ENCODE results near the gene RGS7. TPM values are rescaled to one million over a fixed set of nuclear protein-coding genes. Genes with fewer than 3 reads are reported as not detected.

The RGS7 gene
- polyA plus RNA-seq, 1 donor from 2014 or later: 24.2 TPM

DNA sequence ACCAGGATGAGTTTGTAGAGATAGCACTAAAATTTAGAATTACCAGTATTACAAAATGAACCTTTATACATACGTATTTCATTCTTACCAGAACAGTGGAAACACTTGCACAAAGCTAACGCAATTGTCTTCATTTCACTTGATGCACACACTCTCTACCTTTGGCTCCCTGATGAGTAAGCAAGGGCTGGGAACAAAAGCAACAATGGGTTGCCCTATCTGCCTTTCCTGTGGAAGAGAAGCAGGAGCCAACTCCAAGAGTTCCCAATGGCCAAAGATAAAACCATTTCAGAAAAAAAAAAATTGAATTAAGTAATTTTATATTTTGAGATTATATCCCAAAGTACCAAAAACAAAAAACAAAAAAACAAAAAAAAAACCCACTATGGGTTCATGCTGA, 401.0 kb downstream of the RGS7 start:
- Histone ChIP-seq H3F3A (ENCODE audit: insufficient read depth, low read length, poor library complexity, severe bottlenecking) (no peaks in the 10 kb centered on the region), H3K79me2 (replicated peaks; ENCODE audit: insufficient read depth, low read length) (no peaks in the 10 kb centered on the region), H3K9me2 (ENCODE audit: insufficient read depth, low read length) (no peaks in the 10 kb centered on the region), H3K4me3 (ENCODE audit: low read length) (no peak overlapping the region), H4K20me1 (ENCODE audit: insufficient read depth) (no peaks in the 10 kb centered on the region), H3K27me3 (ENCODE audit: insufficient read depth, low read depth, low read length) (no peaks in the 10 kb centered on the region), H3K36me3 (ENCODE audit: insufficient read depth, low read length) (no peaks in the 10 kb centered on the region), H3K9ac (ENCODE audit: low read length) (no peak overlapping the region), H3K4me2 (ENCODE audit: low read length) (no peak overlapping the region), H3K27ac (ENCODE audit: low read length) (no peak overlapping the region), H3K9me3 (ENCODE audit: low read length) (no peaks in the 10 kb centered on the region), H2AFZ (ENCODE audit: low read depth, low read length) (no peak overlapping the region)
- TF ChIP-seq RAD21 (conservative IDR thresholded peaks at IDR 0.05) (no peak), POLR2AphosphoS5 (IDR thresholded peaks at IDR 0.05) (no peak), SMC3 (conservative IDR thresholded peaks at IDR 0.05; ENCODE audit: poor library complexity) (no peak), TAF1 (IDR thresholded peaks at IDR 0.05; ENCODE audit: low read depth) (no peak)

DNA sequence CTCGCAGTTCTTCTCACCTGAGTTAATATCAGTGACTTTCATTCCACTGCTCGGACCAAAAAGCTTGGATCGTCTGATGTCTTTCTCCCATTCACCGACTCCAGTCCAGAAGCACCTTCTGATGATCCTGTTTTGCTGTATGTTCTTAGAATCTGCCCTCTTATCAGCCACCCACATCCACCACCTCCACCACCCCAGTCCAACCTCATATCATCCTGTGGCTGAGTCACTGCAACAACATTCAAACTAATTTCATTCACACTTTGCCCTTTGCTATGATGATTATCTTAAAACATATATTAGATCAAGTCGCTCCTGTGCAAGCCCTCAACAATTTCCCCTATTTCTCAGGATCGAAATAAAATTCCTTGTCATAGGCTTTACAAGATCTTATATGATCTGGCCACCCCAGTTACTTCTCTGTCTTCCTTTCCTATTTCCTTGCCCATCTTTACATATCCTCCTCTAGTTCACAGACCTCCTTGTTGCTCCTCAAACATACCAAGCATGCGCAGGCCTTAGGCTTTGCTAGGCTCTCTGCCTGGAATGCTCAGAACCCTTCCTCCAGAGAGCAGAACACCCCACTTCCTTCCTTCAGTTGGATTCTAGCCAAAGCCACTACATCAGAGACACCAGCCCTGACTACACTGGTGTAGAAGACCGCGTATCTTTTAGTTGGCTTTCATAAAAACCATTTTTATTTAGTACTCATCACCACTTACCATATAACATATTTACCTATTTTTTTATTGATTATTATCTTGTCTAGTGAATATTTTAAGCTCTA, 409.4 kb downstream of the RGS7 start:
- no peaks in the 10 kb centered on the region for H4K20me1 ChIP-seq (ENCODE audit: insufficient read depth)
- no peak overlapping the region for H2AFZ ChIP-seq (ENCODE audit: low read depth, low read length)
- H3K27ac ChIP-seq (ENCODE audit: low read length): no peak overlapping the region
- H3K9me3 ChIP-seq (ENCODE audit: low read length): no peaks in the 10 kb centered on the region
- no peaks in the 10 kb centered on the region for H3K36me3 ChIP-seq (ENCODE audit: insufficient read depth, low read length)
- H3F3A ChIP-seq (ENCODE audit: insufficient read depth, low read length, poor library complexity, severe bottlenecking): no peaks in the 10 kb centered on the region
- H3K79me2 ChIP-seq (replicated peaks; ENCODE audit: insufficient read depth, low read length): no peaks in the 10 kb centered on the region
- H3K9ac ChIP-seq (ENCODE audit: low read length): no peak overlapping the region
- no peaks in the 10 kb centered on the region for H3K27me3 ChIP-seq (ENCODE audit: insufficient read depth, low read depth, low read length)
- H3K4me3 ChIP-seq (ENCODE audit: low read length): no peak overlapping the region
- no peaks in the 10 kb centered on the region for H3K9me2 ChIP-seq (ENCODE audit: insufficient read depth, low read length)
- no peak overlapping the region for H3K4me2 ChIP-seq (ENCODE audit: low read length)
- TF ChIP-seq, protein P1, sequence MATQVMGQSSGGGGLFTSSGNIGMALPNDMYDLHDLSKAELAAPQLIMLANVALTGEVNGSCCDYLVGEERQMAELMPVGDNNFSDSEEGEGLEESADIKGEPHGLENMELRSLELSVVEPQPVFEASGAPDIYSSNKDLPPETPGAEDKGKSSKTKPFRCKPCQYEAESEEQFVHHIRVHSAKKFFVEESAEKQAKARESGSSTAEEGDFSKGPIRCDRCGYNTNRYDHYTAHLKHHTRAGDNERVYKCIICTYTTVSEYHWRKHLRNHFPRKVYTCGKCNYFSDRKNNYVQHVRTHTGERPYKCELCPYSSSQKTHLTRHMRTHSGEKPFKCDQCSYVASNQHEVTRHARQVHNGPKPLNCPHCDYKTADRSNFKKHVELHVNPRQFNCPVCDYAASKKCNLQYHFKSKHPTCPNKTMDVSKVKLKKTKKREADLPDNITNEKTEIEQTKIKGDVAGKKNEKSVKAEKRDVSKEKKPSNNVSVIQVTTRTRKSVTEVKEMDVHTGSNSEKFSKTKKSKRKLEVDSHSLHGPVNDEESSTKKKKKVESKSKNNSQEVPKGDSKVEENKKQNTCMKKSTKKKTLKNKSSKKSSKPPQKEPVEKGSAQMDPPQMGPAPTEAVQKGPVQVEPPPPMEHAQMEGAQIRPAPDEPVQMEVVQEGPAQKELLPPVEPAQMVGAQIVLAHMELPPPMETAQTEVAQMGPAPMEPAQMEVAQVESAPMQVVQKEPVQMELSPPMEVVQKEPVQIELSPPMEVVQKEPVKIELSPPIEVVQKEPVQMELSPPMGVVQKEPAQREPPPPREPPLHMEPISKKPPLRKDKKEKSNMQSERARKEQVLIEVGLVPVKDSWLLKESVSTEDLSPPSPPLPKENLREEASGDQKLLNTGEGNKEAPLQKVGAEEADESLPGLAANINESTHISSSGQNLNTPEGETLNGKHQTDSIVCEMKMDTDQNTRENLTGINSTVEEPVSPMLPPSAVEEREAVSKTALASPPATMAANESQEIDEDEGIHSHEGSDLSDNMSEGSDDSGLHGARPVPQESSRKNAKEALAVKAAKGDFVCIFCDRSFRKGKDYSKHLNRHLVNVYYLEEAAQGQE (IDR thresholded peaks at IDR 0.05; ENCODE audit: borderline replicate concordance): no peak
- TF ChIP-seq POLR2AphosphoS5 (IDR thresholded peaks at IDR 0.05) (no peak), TAF1 (IDR thresholded peaks at IDR 0.05; ENCODE audit: low read depth) (no peak), MXI1 (conservative IDR thresholded peaks at IDR 0.05; ENCODE audit: poor library complexity, severe bottlenecking) (no peak), EP300 (conservative IDR thresholded peaks at IDR 0.05; ENCODE audit: poor library complexity, severe bottlenecking) (no peak), SMC3 (conservative IDR thresholded peaks at IDR 0.05; ENCODE audit: poor library complexity) (no peak), EZH2 (IDR thresholded peaks at IDR 0.05; ENCODE audit: borderline replicate concordance, insufficient read depth, low read length, poor library complexity, severe bottlenecking) (no peak), RAD21 (conservative IDR thresholded peaks at IDR 0.05) (no peak)
- TF ChIP-seq, protein P2, sequence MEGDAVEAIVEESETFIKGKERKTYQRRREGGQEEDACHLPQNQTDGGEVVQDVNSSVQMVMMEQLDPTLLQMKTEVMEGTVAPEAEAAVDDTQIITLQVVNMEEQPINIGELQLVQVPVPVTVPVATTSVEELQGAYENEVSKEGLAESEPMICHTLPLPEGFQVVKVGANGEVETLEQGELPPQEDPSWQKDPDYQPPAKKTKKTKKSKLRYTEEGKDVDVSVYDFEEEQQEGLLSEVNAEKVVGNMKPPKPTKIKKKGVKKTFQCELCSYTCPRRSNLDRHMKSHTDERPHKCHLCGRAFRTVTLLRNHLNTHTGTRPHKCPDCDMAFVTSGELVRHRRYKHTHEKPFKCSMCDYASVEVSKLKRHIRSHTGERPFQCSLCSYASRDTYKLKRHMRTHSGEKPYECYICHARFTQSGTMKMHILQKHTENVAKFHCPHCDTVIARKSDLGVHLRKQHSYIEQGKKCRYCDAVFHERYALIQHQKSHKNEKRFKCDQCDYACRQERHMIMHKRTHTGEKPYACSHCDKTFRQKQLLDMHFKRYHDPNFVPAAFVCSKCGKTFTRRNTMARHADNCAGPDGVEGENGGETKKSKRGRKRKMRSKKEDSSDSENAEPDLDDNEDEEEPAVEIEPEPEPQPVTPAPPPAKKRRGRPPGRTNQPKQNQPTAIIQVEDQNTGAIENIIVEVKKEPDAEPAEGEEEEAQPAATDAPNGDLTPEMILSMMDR (IDR thresholded peaks at IDR 0.05; ENCODE audit: poor library complexity, severe bottlenecking): no peak
